ENCODE data around the gene NIT1. TPM values are rescaled to one million over a fixed set of nuclear protein-coding genes. Genes with fewer than 3 reads are reported as not detected.

Gene NIT1
- total and polyA plus RNA-seq, 10 donors: 27.7 to 48.2 (median 39.1) TPM

- intact Hi-C loops (cut with DNase I; ENCODE audit: low total_unique reads): no loop called here
- no peak for TF ChIP-seq POLR2A (IDR thresholded peaks at IDR 0.05)
- TF ChIP-seq CTCF (IDR thresholded peaks at IDR 0.05 in 8 of 11, conservative IDR thresholded peaks at IDR 0.05 in 3 of 11): no peak
- TF ChIP-seq POLR2AphosphoS5 (IDR thresholded peaks at IDR 0.05): no peak
- no peaks in the 10 kb centered on the region for H3K27me3 ChIP-seq (replicated peaks in 1 of 7)
- H3K27ac ChIP-seq: peak overlapping the region in 5 of 8 donors; percentile 18 to 69 (median 36)
- peaks cover 2 to 80% (median 59%) of the 10 kb centered on the region in 6 donors for H3K36me3 ChIP-seq
- peaks cover 32 to 94% (median 51%) of the 10 kb centered on the region in 6 donors for H3K4me1 ChIP-seq
- DNase-seq: peak; percentile 1
- no peak overlapping the region for H3K4me3 ChIP-seq
- no peaks in the 10 kb centered on the region for H3K9me3 ChIP-seq
- WGBS, 5 donors: 65 to 85% (median 67%) methylated on average over 2 of the region's 2 CpGs
Measured at GRCh38 chr1:161127649-161128048, 9.7 kb downstream of the NIT1 start.

GRCh38 chr1:161128591-161129420, 10.9 kb downstream of the NIT1 start:
- WGBS, 5 donors: 87 to 98% (median 94%) methylated on average over 4 of the region's 4 CpGs
- peaks cover 2 to 69% (median 47%) of the 10 kb centered on the region in 6 donors for H3K36me3 ChIP-seq
- TF ChIP-seq POLR2A (IDR thresholded peaks at IDR 0.05): no peak
- no peak for TF ChIP-seq POLR2AphosphoS5 (IDR thresholded peaks at IDR 0.05)
- no peak for TF ChIP-seq CTCF (IDR thresholded peaks at IDR 0.05 in 8 of 11, conservative IDR thresholded peaks at IDR 0.05 in 3 of 11)

DNA sequence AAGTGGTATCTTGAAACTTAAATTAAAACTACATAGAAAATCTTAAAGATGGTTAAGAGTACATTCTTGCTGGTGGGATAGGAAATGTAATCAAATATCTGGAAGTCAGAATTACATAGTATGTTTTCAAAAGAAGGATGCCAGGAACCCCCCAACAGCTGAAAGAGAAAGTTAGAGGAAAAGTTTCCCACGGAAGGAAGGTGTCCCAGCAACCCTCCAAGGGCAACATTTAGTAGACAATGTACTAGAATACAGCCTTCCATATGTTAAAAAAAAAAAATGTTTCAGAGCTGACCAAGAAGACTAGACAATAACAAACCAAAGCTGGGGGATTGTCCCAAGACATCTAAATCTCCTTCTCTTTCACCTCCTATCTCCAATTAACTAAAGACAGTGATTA, 12.4 kb downstream of the NIT1 start:
- intact Hi-C loops (cut with DNase I; ENCODE audit: low total_unique reads): no loop called here

More at GRCh38 chr1:161128591-161129420, 10.9 kb downstream of the NIT1 start:
- peaks cover 37 to 92% (median 55%) of the 10 kb centered on the region in 6 donors for H3K4me1 ChIP-seq
- peak overlapping the region in 3 of 8 donors; percentile 1 to 99 (median 98) for H3K27ac ChIP-seq
- no peak overlapping the region for H3K4me3 ChIP-seq
- no peaks in the 10 kb centered on the region for H3K27me3 ChIP-seq (replicated peaks in 1 of 7)
- no peaks in the 10 kb centered on the region for H3K9me3 ChIP-seq
- intact Hi-C loops (cut with DNase I; ENCODE audit: low total_unique reads): no loop called here
- peak; percentile 1 for DNase-seq

More for the DNA sequence above, 12.4 kb downstream of the NIT1 start:
- 41 to 66% (median 63%) methylated on average over 1 of the region's 1 CpG for WGBS, 5 donors
- H3K9me3 ChIP-seq: no peaks in the 10 kb centered on the region
- H3K27ac ChIP-seq: peak overlapping the region in 5 of 8 donors; percentile 2 to 99 (median 97)
- DNase-seq: no peak
- TF ChIP-seq POLR2A (IDR thresholded peaks at IDR 0.05): no peak
- TF ChIP-seq CTCF (IDR thresholded peaks at IDR 0.05 in 8 of 11, conservative IDR thresholded peaks at IDR 0.05 in 3 of 11): no peak
- TF ChIP-seq POLR2AphosphoS5 (IDR thresholded peaks at IDR 0.05): no peak
- H3K4me1 ChIP-seq: peaks cover 40 to 92% (median 67%) of the 10 kb centered on the region in 6 donors
- H3K27me3 ChIP-seq (replicated peaks in 1 of 7): no peaks in the 10 kb centered on the region
- peaks cover 2 to 58% (median 34%) of the 10 kb centered on the region in 6 donors for H3K36me3 ChIP-seq
- H3K4me3 ChIP-seq: no peak overlapping the region

Measured in spleen (tissue), 11 donors.